HepG2 (cell line): Measurements from ENCODE around the gene KPNA4.

Experiments used
- BORCS8-MEF2B ChIP-seq: sonication (generic); formaldehyde crosslinking; IDR thresholded peaks from 2 replicates; pipeline ENCODE4 v1.8.0; 2022; ENCODE audit warnings: mild to moderate bottlenecking, missing genetic modification reagents
- POLR2A ChIP-seq, 2 experiments: IDR thresholded peaks; 2 replicates each; pipeline ENCODE4 v1.6.1; 2011; ENCODE audit warnings: low read depth in 2 of 2, low read length in 2 of 2, mild to moderate bottlenecking in 1 of 2, moderate library complexity in 1 of 2; ENCODE audit not compliant: insufficient read depth in 1 of 2
- POLR2AphosphoS5 ChIP-seq: IDR thresholded peaks from 2 replicates; pipeline ENCODE4 v1.6.1; 2012; ENCODE audit warnings: low read depth, low read length
- RBM39 ChIP-seq: fragments of 200-400 bp; formaldehyde crosslinking; IDR thresholded peaks from one replicate; pipeline ENCODE4 v1.6.1; 2018; ENCODE audit warnings: antibody characterized with exemption, mild to moderate bottlenecking, low read depth, low read length; ENCODE audit not compliant: poor library complexity, severe bottlenecking
- ZMYM4 ChIP-seq: sonication (generic); formaldehyde crosslinking; IDR thresholded peaks from 2 replicates; pipeline ENCODE4 v1.8.1; 2023; ENCODE audit warnings: mild to moderate bottlenecking, missing genetic modification reagents
- TF ChIP-seq, protein P1 (sequence below): sonication (generic); formaldehyde crosslinking; IDR thresholded peaks from 2 replicates; pipeline ENCODE4 v1.5.0; 2020; ENCODE audit warnings: mild to moderate bottlenecking, missing genetic modification reagents, moderate library complexity
- TF ChIP-seq, protein P2 (sequence below): sonication (generic); formaldehyde crosslinking; IDR thresholded peaks from 2 replicates; pipeline ENCODE4 v1.4.0; 2020; ENCODE audit warnings: missing genetic modification reagents

DNA sequence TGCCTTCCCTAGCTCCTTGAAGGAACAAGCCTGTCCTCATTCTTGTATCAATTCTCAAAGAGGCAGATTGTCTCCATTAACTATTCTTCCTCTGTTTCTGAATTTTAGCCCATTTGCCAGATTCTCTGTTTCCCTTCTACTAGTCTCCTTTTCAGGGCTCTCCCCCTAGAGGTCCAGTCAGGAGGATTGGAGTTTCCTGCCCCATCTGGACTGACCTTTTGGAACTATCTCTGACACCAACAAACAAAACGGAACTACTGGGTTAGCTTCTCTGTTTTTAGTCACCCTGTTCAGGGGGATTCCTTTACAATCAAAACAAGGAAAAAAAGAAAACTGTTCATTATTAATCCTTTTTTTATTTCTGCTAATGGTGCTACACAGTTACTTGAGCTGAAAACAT, 10.2 kb upstream of the KPNA4 start:
- no peak for TF ChIP-seq RBM39
- no peak for TF ChIP-seq POLR2A (IDR thresholded peaks at IDR 0.05; ENCODE audit: insufficient read depth in 1 of 2, low read depth in 2 of 2, low read length in 2 of 2)
- TF ChIP-seq, protein P1, sequence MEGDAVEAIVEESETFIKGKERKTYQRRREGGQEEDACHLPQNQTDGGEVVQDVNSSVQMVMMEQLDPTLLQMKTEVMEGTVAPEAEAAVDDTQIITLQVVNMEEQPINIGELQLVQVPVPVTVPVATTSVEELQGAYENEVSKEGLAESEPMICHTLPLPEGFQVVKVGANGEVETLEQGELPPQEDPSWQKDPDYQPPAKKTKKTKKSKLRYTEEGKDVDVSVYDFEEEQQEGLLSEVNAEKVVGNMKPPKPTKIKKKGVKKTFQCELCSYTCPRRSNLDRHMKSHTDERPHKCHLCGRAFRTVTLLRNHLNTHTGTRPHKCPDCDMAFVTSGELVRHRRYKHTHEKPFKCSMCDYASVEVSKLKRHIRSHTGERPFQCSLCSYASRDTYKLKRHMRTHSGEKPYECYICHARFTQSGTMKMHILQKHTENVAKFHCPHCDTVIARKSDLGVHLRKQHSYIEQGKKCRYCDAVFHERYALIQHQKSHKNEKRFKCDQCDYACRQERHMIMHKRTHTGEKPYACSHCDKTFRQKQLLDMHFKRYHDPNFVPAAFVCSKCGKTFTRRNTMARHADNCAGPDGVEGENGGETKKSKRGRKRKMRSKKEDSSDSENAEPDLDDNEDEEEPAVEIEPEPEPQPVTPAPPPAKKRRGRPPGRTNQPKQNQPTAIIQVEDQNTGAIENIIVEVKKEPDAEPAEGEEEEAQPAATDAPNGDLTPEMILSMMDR (CRISPR knock-in tag), result no peak
- TF ChIP-seq, protein P2, sequence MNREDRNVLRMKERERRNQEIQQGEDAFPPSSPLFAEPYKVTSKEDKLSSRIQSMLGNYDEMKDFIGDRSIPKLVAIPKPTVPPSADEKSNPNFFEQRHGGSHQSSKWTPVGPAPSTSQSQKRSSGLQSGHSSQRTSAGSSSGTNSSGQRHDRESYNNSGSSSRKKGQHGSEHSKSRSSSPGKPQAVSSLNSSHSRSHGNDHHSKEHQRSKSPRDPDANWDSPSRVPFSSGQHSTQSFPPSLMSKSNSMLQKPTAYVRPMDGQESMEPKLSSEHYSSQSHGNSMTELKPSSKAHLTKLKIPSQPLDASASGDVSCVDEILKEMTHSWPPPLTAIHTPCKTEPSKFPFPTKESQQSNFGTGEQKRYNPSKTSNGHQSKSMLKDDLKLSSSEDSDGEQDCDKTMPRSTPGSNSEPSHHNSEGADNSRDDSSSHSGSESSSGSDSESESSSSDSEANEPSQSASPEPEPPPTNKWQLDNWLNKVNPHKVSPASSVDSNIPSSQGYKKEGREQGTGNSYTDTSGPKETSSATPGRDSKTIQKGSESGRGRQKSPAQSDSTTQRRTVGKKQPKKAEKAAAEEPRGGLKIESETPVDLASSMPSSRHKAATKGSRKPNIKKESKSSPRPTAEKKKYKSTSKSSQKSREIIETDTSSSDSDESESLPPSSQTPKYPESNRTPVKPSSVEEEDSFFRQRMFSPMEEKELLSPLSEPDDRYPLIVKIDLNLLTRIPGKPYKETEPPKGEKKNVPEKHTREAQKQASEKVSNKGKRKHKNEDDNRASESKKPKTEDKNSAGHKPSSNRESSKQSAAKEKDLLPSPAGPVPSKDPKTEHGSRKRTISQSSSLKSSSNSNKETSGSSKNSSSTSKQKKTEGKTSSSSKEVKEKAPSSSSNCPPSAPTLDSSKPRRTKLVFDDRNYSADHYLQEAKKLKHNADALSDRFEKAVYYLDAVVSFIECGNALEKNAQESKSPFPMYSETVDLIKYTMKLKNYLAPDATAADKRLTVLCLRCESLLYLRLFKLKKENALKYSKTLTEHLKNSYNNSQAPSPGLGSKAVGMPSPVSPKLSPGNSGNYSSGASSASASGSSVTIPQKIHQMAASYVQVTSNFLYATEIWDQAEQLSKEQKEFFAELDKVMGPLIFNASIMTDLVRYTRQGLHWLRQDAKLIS (CRISPR knock-in tag), result no peak
- no peak for TF ChIP-seq POLR2AphosphoS5
- no peak for TF ChIP-seq ZMYM4
- TF ChIP-seq BORCS8-MEF2B (CRISPR knock-in tag), result no peak
